Stomach (tissue), 9 donors: ENCODE measurements around the gene KCNT2. TPM values are rescaled to one million over a fixed set of nuclear protein-coding genes. Genes with fewer than 3 reads are reported as not detected.
A peak's percentile ranks its signal among the peaks of the same experiment; 100 is the strongest.

ENCODE experiments used
- DNase-seq, 2 donors: peaks; one replicate each; pipeline versions ENCODE4 v3.0.0 to v3.0.0-alpha.2; 2013 to 2019
- H3K27ac ChIP-seq, 5 donors: fragments of 200-600 bp in 4 of 5; sonication (generic) in 4 of 5; one replicate each; pipeline ENCODE4 v1.5.1; 2013 to 2019; ENCODE audit warnings: mild to moderate bottlenecking in 1 of 5, moderate library complexity in 1 of 5
- H3K27me3 ChIP-seq, 3 donors: fragments of 200-600 bp; sonication (generic); one replicate each; pipeline ENCODE4 v1.5.1; 2017 to 2019; ENCODE audit warnings: mixed run types in 1 of 3
- H3K36me3 ChIP-seq, 4 donors: fragments of 200-600 bp; sonication (generic); 1 replicate in 3 of 4; 2 replicates in 1 of 4; pipeline ENCODE4 v1.5.1; 2016 to 2019
- H3K4me1 ChIP-seq, 4 donors: fragments of 200-600 bp; sonication (generic); one replicate each; pipeline ENCODE4 v1.5.1; 2016 to 2019
- H3K4me3 ChIP-seq, 4 donors: fragments of 200-600 bp; sonication (generic) in 3 of 4; one replicate each; pipeline ENCODE4 v1.5.1; 2016 to 2019; ENCODE audit warnings: mild to moderate bottlenecking in 1 of 4
- H3K9me3 ChIP-seq, 4 donors: fragments of 200-600 bp; sonication (generic); one replicate each; pipeline ENCODE4 v1.5.1; 2016 to 2019
- EP300 ChIP-seq: sonication (generic); formaldehyde crosslinking; IDR thresholded peaks from one replicate; pipeline ENCODE4 v1.6.1; 2017; ENCODE audit warnings: antibody characterized with exemption
- POLR2A ChIP-seq, 4 donors: fragments of 450-650 bp; IDR thresholded peaks; one replicate each; pipeline ENCODE4 v1.6.1; 2016; ENCODE audit warnings: antibody characterized with exemption in 4 of 4, control low read depth in 2 of 4, mild to moderate bottlenecking in 1 of 4, moderate library complexity in 1 of 4
- POLR2AphosphoS5 ChIP-seq, 3 donors: sonication (generic); formaldehyde crosslinking; IDR thresholded peaks; one replicate each; pipeline ENCODE4 v1.6.1; 2016; ENCODE audit warnings: antibody characterized with exemption in 3 of 3
- WGBS, 5 donors: extraction: QIAGEN DNeasy Blood & Tissue Kit in 3 of 5; methylation state at CpG; one replicate each; pipeline versions ENCODE4 v1.1.5 to v1.1.7; 2013 to 2018; 5-methylcytosine and 5-hydroxymethylcytosine counted together
- intact Hi-C: fragments of 100-400 bp; cut with DNase I; formaldehyde crosslinking; loops from one replicate; pipeline ENCODE4 v1.15.1; 2023; ENCODE audit warnings: low total_unique reads
- polyA plus RNA-seq, 3 donors: library from polyadenylated mRNA; stranded (reverse); fragments of 200-250 nt; gene quantifications; one replicate each; pipeline ENCODE4 v1.2.3, GENCODE V29; 2013
- total RNA-seq, 5 donors: library from RNA; depleted of rRNA; stranded (reverse); fragments of >200 nt; gene quantifications; one replicate each; pipeline versions ENCODE4 v1.1.0 to v1.2.3, GENCODE V29; 2014 to 2016
- TF ChIP-seq, protein P1 (sequence below), 7 experiments: fragments of 450-650 bp in 4 of 7; fragments of 200-600 bp in 3 of 7; sonication (generic) in 3 of 7; IDR thresholded peaks; one replicate each; pipeline ENCODE4 v1.5.1; 2016 to 2019; ENCODE audit warnings: antibody characterized with exemption in 7 of 7, control low read depth in 2 of 7, mild to moderate bottlenecking in 1 of 7
- donor health status: healthy with polysubstance abuse.
- donor health status: Bipolar disorder and iron deficiency.
- donor health status: healthy.

Gene KCNT2
- total and polyA plus RNA-seq, 8 donors, result 0.29 to 32.3 (median 0.93) TPM

DNA sequence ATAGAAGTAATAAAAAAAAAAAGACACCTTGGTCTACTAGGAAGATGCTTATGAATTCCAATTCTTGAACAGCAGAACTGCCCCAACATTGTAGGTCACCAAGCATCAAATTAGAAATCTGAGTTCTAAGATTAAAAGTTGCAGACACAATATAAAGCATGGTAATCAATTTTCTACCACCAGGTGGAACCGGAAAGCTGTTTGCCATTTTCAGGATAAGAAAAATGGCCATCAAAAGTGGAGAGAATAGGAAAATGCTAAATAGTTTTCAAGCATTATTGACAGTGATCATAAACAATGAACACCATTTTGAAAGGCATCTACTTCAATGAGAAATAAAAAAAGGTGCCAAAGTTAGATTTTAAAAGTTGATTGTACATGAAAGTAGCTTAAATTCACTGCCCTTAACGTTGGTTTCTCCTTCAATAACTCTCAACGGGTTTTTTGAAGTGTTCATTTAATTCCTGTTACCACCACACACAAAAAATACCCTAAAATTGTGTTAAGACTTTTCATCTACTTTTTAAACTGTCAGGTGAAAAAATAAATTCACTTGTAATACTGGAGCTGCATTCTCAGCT is 252.9 kb downstream of the KCNT2 start:
- intact Hi-C loops, result no loop called here
- H3K27ac ChIP-seq, result no peak overlapping the region
- TF ChIP-seq POLR2AphosphoS5 (IDR thresholded peaks at IDR 0.05) (no peak), EP300 (no peak), POLR2A (IDR thresholded peaks at IDR 0.05) (no peak)
- TF ChIP-seq, protein P1, sequence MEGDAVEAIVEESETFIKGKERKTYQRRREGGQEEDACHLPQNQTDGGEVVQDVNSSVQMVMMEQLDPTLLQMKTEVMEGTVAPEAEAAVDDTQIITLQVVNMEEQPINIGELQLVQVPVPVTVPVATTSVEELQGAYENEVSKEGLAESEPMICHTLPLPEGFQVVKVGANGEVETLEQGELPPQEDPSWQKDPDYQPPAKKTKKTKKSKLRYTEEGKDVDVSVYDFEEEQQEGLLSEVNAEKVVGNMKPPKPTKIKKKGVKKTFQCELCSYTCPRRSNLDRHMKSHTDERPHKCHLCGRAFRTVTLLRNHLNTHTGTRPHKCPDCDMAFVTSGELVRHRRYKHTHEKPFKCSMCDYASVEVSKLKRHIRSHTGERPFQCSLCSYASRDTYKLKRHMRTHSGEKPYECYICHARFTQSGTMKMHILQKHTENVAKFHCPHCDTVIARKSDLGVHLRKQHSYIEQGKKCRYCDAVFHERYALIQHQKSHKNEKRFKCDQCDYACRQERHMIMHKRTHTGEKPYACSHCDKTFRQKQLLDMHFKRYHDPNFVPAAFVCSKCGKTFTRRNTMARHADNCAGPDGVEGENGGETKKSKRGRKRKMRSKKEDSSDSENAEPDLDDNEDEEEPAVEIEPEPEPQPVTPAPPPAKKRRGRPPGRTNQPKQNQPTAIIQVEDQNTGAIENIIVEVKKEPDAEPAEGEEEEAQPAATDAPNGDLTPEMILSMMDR (IDR thresholded peaks at IDR 0.05), result peak in 1 of 7 experiments; percentile 15
- no peaks in the 10 kb centered on the region for H3K4me1 ChIP-seq
- WGBS, 5 donors, result 40 to 69% (median 67%) methylated on average over 3 of the region's 3 CpGs
- H3K36me3 ChIP-seq, result no peaks in the 10 kb centered on the region
- no peaks in the 10 kb centered on the region for H3K27me3 ChIP-seq
- DNase-seq, result peak in 1 of 2 donors; percentile 32
- no peak overlapping the region for H3K4me3 ChIP-seq
- H3K9me3 ChIP-seq, result no peaks in the 10 kb centered on the region

DNA sequence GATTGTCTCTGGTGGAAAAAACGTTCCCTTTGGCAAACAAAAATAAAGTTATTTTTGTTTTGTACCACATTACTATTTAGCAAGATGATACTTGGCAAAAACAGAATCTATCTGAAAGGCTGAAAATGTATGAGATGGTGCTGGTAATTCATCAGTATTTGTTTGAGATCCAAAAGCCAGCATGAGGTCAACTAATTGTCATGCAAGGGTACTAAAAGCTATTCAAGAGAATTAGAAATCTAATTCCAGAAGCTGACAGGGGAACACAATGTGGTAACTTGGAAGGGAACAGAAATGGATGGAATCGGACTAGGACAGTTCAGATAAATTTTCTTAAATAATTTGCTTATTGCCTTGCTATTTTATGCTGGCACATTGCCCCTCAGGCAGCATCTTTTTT is 263.8 kb downstream of the KCNT2 start:
- no peaks in the 10 kb centered on the region for H3K27me3 ChIP-seq
- TF ChIP-seq POLR2A (IDR thresholded peaks at IDR 0.05) (no peak), POLR2AphosphoS5 (IDR thresholded peaks at IDR 0.05) (no peak), EP300 (no peak)
- TF ChIP-seq, protein P1 (IDR thresholded peaks at IDR 0.05), result no peak
- H3K9me3 ChIP-seq, result no peaks in the 10 kb centered on the region

DNA sequence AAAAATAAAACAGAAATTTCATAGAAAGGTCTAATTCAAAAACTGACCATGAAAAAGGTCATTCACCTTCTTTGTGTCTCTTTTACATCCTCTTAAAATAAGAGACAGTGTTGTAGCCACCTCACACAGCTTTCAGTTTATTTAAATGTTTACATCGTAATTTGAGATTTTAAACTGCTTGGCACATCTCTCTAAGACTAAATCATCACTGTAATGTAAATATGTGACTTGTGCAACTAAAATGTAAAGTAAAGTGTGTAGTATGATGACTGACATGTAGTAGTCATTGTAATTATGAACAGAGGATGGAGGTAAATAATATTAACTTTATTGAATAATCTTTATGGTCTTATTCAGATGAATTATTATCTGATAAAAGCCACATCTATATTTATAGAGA is 283.9 kb downstream of the KCNT2 start:
- Histone ChIP-seq H3K27me3 (no peaks in the 10 kb centered on the region), H3K4me1 (no peaks in the 10 kb centered on the region), H3K4me3 (no peak overlapping the region), H3K9me3 (no peaks in the 10 kb centered on the region), H3K27ac (no peak overlapping the region), H3K36me3 (no peaks in the 10 kb centered on the region)
- no peak for TF ChIP-seq POLR2A (IDR thresholded peaks at IDR 0.05)
- no peak for TF ChIP-seq EP300
- no peak for TF ChIP-seq POLR2AphosphoS5 (IDR thresholded peaks at IDR 0.05)
- TF ChIP-seq, protein P1 (IDR thresholded peaks at IDR 0.05), result no peak
- no peak for DNase-seq
- 51 to 70% (median 67%) methylated on average over 1 of the region's 1 CpG for WGBS, 5 donors
- intact Hi-C loops, result no loop called here

More for the DNA sequence above, 263.8 kb downstream of the KCNT2 start:
- Histone ChIP-seq H3K4me1 (no peaks in the 10 kb centered on the region), H3K4me3 (no peak overlapping the region), H3K36me3 (no peaks in the 10 kb centered on the region), H3K27ac (no peak overlapping the region)
- intact Hi-C loops, result no loop called here
- WGBS, 5 donors, result 30 to 65% (median 54%) methylated on average over 2 of the region's 2 CpGs
- no peak for DNase-seq

DNA sequence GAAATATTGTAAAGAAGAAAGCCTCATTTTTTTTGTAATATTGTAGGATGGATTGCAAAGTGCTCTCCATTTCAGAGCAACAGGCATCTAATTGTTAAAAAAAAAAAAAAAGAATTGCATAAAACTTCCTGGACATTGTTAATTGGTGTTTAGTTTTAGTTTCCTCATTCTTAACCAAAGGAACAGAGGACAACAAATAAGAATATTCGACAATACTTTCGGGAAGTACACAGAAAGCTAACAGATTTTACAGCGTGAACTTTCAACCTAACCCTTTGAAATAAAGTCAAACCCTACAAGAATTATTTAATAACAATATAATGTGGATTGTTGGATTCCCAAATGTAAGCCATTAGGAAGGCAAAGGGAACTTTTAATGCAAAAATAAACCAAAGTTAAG is 284.4 kb downstream of the KCNT2 start:
- Histone ChIP-seq H3K27me3 (no peaks in the 10 kb centered on the region), H3K9me3 (no peaks in the 10 kb centered on the region), H3K36me3 (no peaks in the 10 kb centered on the region), H3K4me3 (no peak overlapping the region), H3K4me1 (no peaks in the 10 kb centered on the region), H3K27ac (no peak overlapping the region)
- WGBS, 5 donors, result 69 to 82% (median 82%) methylated on average over 3 of the region's 3 CpGs
- DNase-seq, result no peak
- intact Hi-C loops, result no loop called here
- TF ChIP-seq, protein P1 (IDR thresholded peaks at IDR 0.05), result no peak
